Measurements from ENCODE around the gene SPSB2.
"Not testable (repeated sequence)": the region's sequence is repeated elsewhere in the genome, so short reads cannot be mapped to it uniquely, and the experiment has no call there.

SPSB2 gene

GRCh38 chr12:6902448-6902847, 29.3 kb upstream of the SPSB2 start:
- no peak for DNase-seq (ENCODE audit: low read depth, low spot score)

GRCh38 chr12:6899837-6900519, 26.9 kb upstream of the SPSB2 start:
- no peak for DNase-seq (ENCODE audit: low read depth, low spot score)

- DNase-seq (ENCODE audit: low read depth, low spot score): no peak
Measured at GRCh38 chr12:6899427-6899826, 26.3 kb upstream of the SPSB2 start.

GRCh38 chr12:6896846-6897435, 23.8 kb upstream of the SPSB2 start:
- DNase-seq (ENCODE audit: low read depth, low spot score): no peak

- no peak for DNase-seq (ENCODE audit: low read depth, low spot score)
Measured at GRCh38 chr12:6894321-6894720, 21.2 kb upstream of the SPSB2 start.

- not testable (repeated sequence) for DNase-seq (ENCODE audit: low read depth, low spot score)
Measured at GRCh38 chr12:6892683-6893082, 19.6 kb upstream of the SPSB2 start.

- no peak for DNase-seq (ENCODE audit: low read depth, low spot score)
Measured at GRCh38 chr12:6891646-6892001, 18.5 kb upstream of the SPSB2 start.

GRCh38 chr12:6890789-6891645, 17.9 kb upstream of the SPSB2 start:
- DNase-seq (ENCODE audit: low read depth, low spot score): peak; percentile 95

- not testable (repeated sequence) for DNase-seq (ENCODE audit: low read depth, low spot score)
Measured at GRCh38 chr12:6889775-6890573, 16.9 kb upstream of the SPSB2 start.

GRCh38 chr12:6888794-6889193, 15.7 kb upstream of the SPSB2 start:
- DNase-seq (ENCODE audit: low read depth, low spot score): not testable (repeated sequence)

- DNase-seq (ENCODE audit: low read depth, low spot score): no peak
Measured at GRCh38 chr12:6888360-6888759, 15.3 kb upstream of the SPSB2 start.

- no peak for DNase-seq (ENCODE audit: low read depth, low spot score)
Measured at GRCh38 chr12:6887460-6887859, 14.4 kb upstream of the SPSB2 start.

GRCh38 chr12:6886206-6886999, 13.3 kb upstream of the SPSB2 start:
- DNase-seq (ENCODE audit: low read depth, low spot score): not testable (repeated sequence)

- no peak for DNase-seq (ENCODE audit: low read depth, low spot score)
Measured at GRCh38 chr12:6884539-6884938, 11.4 kb upstream of the SPSB2 start.

- no peak for DNase-seq (ENCODE audit: low read depth, low spot score)
Measured at GRCh38 chr12:6883683-6884082, 10.6 kb upstream of the SPSB2 start.

- DNase-seq (ENCODE audit: low read depth, low spot score): no peak
Measured at GRCh38 chr12:6883252-6883651, 10.1 kb upstream of the SPSB2 start.

- DNase-seq (ENCODE audit: low read depth, low spot score): not testable (repeated sequence)
Measured at GRCh38 chr12:6879824-6880223, 6.7 kb upstream of the SPSB2 start.

- not testable (repeated sequence) for DNase-seq (ENCODE audit: low read depth, low spot score)
Measured at GRCh38 chr12:6874015-6874368, 889 bp upstream of the SPSB2 start.

GRCh38 chr12:6872073-6873048, 742 bp downstream of the SPSB2 start:
- DNase-seq (ENCODE audit: low read depth, low spot score): peak; percentile 68
